GM18520 (cell line): ENCODE data around the gene COMMD4.
"Not testable (repeated sequence)": the region's sequence is repeated elsewhere in the genome, so short reads cannot be mapped to it uniquely, and the experiment has no call there.

Source experiments
- ATAC-seq: cut with Tn5 transposase; IDR thresholded peaks from one replicate; pipeline ENCODE4 v1.9.1; 2021; ENCODE audit not compliant: unreplicated experiment

Gene COMMD4

DNA sequence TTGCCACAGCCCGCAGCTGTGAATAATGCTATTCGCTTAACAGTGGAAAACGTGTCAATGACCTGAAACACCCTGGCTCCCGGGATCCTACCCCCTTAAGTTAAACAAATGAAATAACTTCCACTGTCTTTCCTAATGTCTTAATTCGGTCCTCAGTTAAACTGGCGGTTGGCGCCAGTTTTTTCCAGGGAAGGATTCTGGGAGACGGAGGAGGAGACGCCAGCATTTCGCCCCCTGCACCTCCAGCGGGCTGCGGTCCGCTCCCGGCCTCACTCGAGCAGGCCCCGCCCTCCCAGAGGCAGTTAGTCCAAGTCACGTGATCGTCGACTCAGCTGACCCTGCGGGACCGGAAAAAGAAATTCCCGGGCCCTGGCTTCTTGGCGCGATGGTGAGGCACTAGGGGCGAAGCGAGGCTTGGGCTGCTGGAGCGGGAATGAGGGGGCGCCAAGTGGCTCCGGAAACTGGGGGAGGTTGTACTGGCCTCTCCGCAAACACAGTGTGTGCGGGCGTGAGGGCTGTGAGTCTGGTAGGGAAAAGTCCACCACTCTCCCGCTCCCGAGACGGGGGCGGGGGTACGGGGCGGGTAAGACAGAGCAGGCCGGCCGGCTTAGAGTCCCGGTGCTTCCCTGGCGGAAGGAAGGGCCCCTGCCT, at the start of gene COMMD4:
Gene COMMD4, plus strand, starts transcription at position 359 of the 651 bp plus-strand sequence. Its CDS starts 27 bp downstream, at position 386.
- ATAC-seq, result no peak

- ATAC-seq, result not testable (repeated sequence)
Observed at GRCh38 chr15:75293660-75294059, 42.2 kb upstream of the COMMD4 start.

- not testable (repeated sequence) for ATAC-seq
Observed at GRCh38 chr15:75298541-75299310, 37.1 kb upstream of the COMMD4 start.

GRCh38 chr15:75299311-75299688, 36.6 kb upstream of the COMMD4 start:
- not testable (repeated sequence) for ATAC-seq

DNA sequence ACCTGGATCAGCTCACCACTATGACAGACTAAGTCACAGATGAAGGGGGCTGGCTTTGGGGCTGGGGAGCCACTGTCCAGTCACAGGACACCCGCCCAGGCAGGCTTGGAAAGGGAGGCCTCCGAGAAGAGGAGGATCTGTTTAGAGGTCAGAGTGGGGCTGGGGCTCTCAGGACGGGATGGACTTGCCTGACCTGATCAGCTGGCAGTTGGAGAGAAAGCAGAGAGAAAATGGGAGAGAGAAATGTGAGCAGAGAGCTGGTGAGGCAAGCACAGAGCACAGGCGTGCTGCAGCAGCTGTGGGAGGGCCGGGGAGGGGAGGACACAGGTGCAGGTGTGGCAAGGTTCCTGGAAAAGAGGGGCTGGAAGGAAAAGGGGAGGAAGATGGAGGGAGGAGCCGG, 35.8 kb upstream of the COMMD4 start:
- ATAC-seq, result not testable (repeated sequence)

GRCh38 chr15:75302318-75302717, 33.5 kb upstream of the COMMD4 start:
- no peak for ATAC-seq

- ATAC-seq, result not testable (repeated sequence)
Observed at GRCh38 chr15:75302753-75303152, 33.1 kb upstream of the COMMD4 start.

DNA sequence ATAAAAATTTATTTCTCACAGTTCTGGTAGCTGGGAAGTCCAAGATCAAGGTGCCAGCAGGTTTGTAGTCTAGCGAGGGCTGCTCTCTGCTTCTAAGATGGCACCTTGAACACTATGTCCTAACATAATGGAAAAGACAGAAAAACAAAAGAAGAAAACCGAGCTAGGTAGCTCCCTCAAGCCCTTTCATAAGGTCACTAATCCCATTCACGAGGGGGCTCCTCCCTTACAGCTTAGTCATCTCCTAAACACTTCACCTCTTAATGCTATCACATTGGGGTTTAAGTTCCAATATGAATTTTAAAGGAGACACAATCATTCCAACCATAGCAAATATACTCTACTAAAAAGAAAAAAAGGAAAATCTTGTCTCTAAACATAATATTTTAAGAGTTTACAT, 29.7 kb upstream of the COMMD4 start:
- ATAC-seq, result no peak

DNA sequence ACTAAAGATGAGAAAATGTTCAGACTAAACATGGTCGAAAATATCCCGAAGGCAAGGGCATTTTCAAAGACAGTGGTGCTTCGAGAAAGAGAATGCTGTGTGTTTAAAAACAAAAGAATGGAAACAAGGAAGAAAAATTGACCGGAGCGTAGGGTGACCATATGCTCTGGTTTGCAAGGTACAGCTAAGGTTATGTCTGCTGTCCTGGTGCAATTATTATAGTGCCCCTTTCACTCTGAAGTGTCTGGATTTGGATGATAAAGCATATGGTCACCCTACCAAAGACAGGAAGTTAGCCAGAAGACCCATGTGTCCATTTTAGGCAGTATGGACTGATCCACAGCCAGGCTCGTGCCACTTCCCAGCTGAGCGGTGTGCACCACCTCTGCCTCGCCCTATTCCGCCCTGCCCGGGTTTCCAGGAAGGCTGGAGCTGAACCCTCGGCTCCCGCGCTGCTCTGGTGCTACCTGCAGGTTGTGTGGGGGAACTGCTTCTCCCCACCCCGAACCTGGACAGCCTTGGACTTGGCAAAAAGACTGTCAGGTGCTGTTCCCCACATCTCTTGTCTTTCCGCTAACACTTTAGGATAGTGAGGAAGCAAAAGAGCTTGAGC, 28.0 kb upstream of the COMMD4 start:
- no peak for ATAC-seq

GRCh38 chr15:75309711-75310110, 26.2 kb upstream of the COMMD4 start:
- ATAC-seq, result no peak

DNA sequence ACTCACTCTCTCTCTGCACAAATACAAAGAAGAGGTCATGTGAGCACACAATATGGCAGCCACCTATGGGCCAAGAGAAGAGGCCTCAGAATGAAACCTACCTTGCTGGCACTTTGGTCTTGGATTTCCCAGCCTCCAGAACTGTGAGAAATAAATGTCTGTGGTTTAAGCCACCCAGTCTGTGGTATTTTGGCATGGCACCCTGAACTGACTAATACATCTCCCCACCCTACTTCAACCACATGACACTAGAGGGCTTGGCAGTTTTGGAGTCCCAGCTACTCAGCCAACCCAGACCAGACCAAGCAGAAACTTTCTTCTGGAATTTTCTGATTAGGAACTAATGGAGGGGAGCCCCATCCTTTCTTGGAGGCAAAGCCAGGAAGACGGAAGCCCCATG, 23.3 kb upstream of the COMMD4 start:
- not testable (repeated sequence) for ATAC-seq

- no peak for ATAC-seq
Observed at GRCh38 chr15:75313116-75313845, 22.6 kb upstream of the COMMD4 start.

- no peak for ATAC-seq
Observed at GRCh38 chr15:75314552-75315290, 21.1 kb upstream of the COMMD4 start.

GRCh38 chr15:75319231-75319897, 16.5 kb upstream of the COMMD4 start:
- not testable (repeated sequence) for ATAC-seq

- ATAC-seq, result no peak
Observed at GRCh38 chr15:75321711-75322110, 14.2 kb upstream of the COMMD4 start.

- ATAC-seq, result no peak
Observed at GRCh38 chr15:75325922-75326321, 9.9 kb upstream of the COMMD4 start.

DNA sequence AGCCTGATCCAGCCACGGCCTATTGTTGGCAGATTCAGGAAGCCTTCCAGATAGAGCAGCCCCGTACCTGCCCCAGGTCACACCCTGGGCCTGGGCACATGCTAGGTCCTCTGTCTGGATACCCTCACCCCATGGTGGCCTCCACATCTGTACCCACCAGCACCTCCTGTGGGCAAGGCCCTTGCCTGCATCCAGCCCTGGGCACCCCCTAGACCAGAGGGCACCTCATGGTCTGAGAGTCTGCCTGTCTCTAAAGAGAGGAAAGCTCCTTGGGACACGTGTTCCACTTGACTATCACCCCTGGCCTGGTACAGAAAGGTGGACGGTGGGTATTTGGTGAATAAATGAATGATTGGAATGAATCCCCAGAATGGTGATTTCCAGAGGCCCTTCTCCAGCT, 8.9 kb upstream of the COMMD4 start:
- ATAC-seq, result no peak

- no peak for ATAC-seq
Observed at GRCh38 chr15:75327491-75327890, 8.4 kb upstream of the COMMD4 start.

GRCh38 chr15:75328493-75329314, 7.2 kb upstream of the COMMD4 start:
- ATAC-seq, result no peak
